GM12878 (cell line): ENCODE data around the gene NOP14. TPM values are rescaled to one million over a fixed set of nuclear protein-coding genes. Genes with fewer than 3 reads are reported as not detected.

Experiments
- ATAC-seq: fragments of 200-7000 bp; cut with Tn5 transposase; 3 replicates; pipeline ENCODE4 v1.9.1; 2020; ENCODE audit warnings: mild to moderate bottlenecking, moderate library complexity
- BruUV-seq: library from RNA; stranded (reverse); fragments of 400-500 nt; replicated peaks from 2 replicates; lab custom pipeline; 2021; lab: Mats Ljungman, UMichigan
- CTCF ChIA-PET: fragments of 300-600 bp; sonication (Branson Sonifier 250); formaldehyde crosslinking; extraction: SDS; loops from one replicate; lab custom pipeline; 2021; ENCODE audit warnings: inconsistent platforms; lab: Yijun Ruan, JAX
- POLR2A ChIA-PET: fragments of 350-600 bp; formaldehyde crosslinking; extraction: SDS; loops from one replicate; lab custom pipeline; 2021; ENCODE audit warnings: inconsistent platforms; lab: Charles Lee
- RAD21 ChIA-PET: fragments of 300-600 bp; sonication (Branson Sonifier 250); formaldehyde crosslinking; loops from one replicate; lab custom pipeline; 2023; ENCODE audit warnings: antibody characterized with exemption; ENCODE audit not compliant: unreplicated experiment; lab: Charles Lee
- SMC1A ChIA-PET: fragments of 300-600 bp; sonication (Branson Sonifier 250); formaldehyde crosslinking; loops from one replicate; lab custom pipeline; 2023; ENCODE audit not compliant: unreplicated experiment, uncharacterized antibody; lab: Charles Lee
- DNase-seq: peaks from one replicate; pipeline ENCODE4 v3.0.0-alpha.2; 2011; ENCODE audit warnings: low read depth, low spot score
- FAIRE-seq: peaks from 3 replicates; lab custom pipeline; 2011; peaks lifted over from hg19 to GRCh38; lab: Jason Lieb, UNC
- H2AFZ ChIP-seq: 2 replicates; pipeline ENCODE4 v1.6.0; 2011; ENCODE audit warnings: low read depth, low read length, control low read depth; ENCODE audit not compliant: control insufficient read depth
- H3K27ac ChIP-seq: 2 replicates; pipeline ENCODE4 v1.5.1; 2011; ENCODE audit warnings: control low read depth; ENCODE audit not compliant: control insufficient read depth, insufficient read depth
- H3K27me3 ChIP-seq, 2 experiments: replicated peaks in 1 of 2; 2 replicates each; pipeline versions ENCODE4 v1.6.0 to v1.6.1; 2011; ENCODE audit warnings: low read length in 1 of 2; ENCODE audit not compliant: control insufficient read depth in 2 of 2, insufficient read depth in 2 of 2
- H3K36me3 ChIP-seq, 2 experiments: 2 replicates each; pipeline ENCODE4 v1.5.1; 2011; ENCODE audit warnings: low read length in 1 of 2; ENCODE audit not compliant: control insufficient read depth in 2 of 2, insufficient read depth in 2 of 2
- H3K4me1 ChIP-seq: 2 replicates; pipeline ENCODE4 v1.6.1; 2011; ENCODE audit warnings: mild to moderate bottlenecking, low read length, moderate library complexity, mixed read lengths; ENCODE audit not compliant: control insufficient read depth, insufficient read depth
- H3K4me2 ChIP-seq: 2 replicates; pipeline ENCODE4 v1.6.0; 2011; ENCODE audit warnings: control low read depth; ENCODE audit not compliant: control insufficient read depth, insufficient read depth
- H3K4me3 ChIP-seq: fragments of 200-600 bp; sonication (generic); 2 replicates; pipeline ENCODE4 v1.5.1; 2016
- H3K79me2 ChIP-seq: 2 replicates; pipeline ENCODE4 v1.6.0; 2011; ENCODE audit warnings: low read length; ENCODE audit not compliant: control insufficient read depth, insufficient read depth
- H3K9ac ChIP-seq: 2 replicates; pipeline ENCODE4 v1.8.0; 2011; ENCODE audit warnings: low read length, control low read depth, mixed read lengths; ENCODE audit not compliant: control insufficient read depth, insufficient read depth
- H3K9me3 ChIP-seq: replicated peaks from 3 replicates; pipeline ENCODE4 v1.5.1; 2011; ENCODE audit warnings: mild to moderate bottlenecking, low read length; ENCODE audit not compliant: control insufficient read depth, insufficient read depth
- H4K20me1 ChIP-seq: 2 replicates; pipeline ENCODE4 v1.6.0; 2011; ENCODE audit not compliant: control insufficient read depth, insufficient read depth
- CHD4 ChIP-seq: fragments of 200-600 bp; sonication (generic); IDR thresholded peaks from 2 replicates; pipeline ENCODE4 v1.6.1; 2016; ENCODE audit warnings: mild to moderate bottlenecking
- FOXM1 ChIP-seq: IDR thresholded peaks from 2 replicates; pipeline ENCODE4 v1.6.1; 2012; ENCODE audit warnings: low read depth, mild to moderate bottlenecking, inconsistent platforms, low read length, moderate library complexity
- MXI1 ChIP-seq: fragments of 150-350 bp; IDR thresholded peaks from 2 replicates; pipeline ENCODE4 v1.6.1; 2011; ENCODE audit warnings: low read depth, mild to moderate bottlenecking, inconsistent platforms, low read length, improper control_type of control experiment
- NFIC ChIP-seq: IDR thresholded peaks from 2 replicates; pipeline ENCODE4 v1.6.1; 2012; ENCODE audit warnings: low read depth, mild to moderate bottlenecking, inconsistent platforms, low read length, moderate library complexity
- NR2C2 ChIP-seq: IDR thresholded peaks from 2 replicates; pipeline ENCODE4 v1.6.1; 2011; ENCODE audit warnings: borderline replicate concordance, low read depth; ENCODE audit not compliant: control insufficient read depth, insufficient read length
- RELA ChIP-seq: fragments of 450-650 bp; IDR thresholded peaks from 2 replicates; pipeline ENCODE4 v1.8.0; 2014; ENCODE audit warnings: borderline replicate concordance; ENCODE audit not compliant: partially characterized antibody
- ZBED1 ChIP-seq: IDR thresholded peaks from 2 replicates; pipeline ENCODE4 v1.6.1; 2016; ENCODE audit warnings: borderline replicate concordance
- ZNF274 ChIP-seq: IDR thresholded peaks from one replicate; pipeline ENCODE4 v1.8.0; 2011; ENCODE audit not compliant: insufficient read length, insufficient read depth
- WGBS: methylation state at CpG from one replicate; pipeline ENCODE4 v1.1.6; 2016; ENCODE audit warnings: low lambda C conversion rate; ENCODE audit not compliant: insufficient replicate concordance, insufficient coverage; ENCODE audit errors: missing lambda C conversion rate; 5-methylcytosine and 5-hydroxymethylcytosine counted together
- in situ Hi-C: fragments of 300-500 bp; cut with MboI; formaldehyde crosslinking; loops from 9 replicates; pipeline ENCODE4 v1.14.3; 2018; ENCODE audit warnings: mixed read lengths
- intact Hi-C: fragments of 100-400 bp; cut with micrococcal nuclease; formaldehyde crosslinking; loops from one replicate; pipeline ENCODE4 v1.14.2; 2022; ENCODE audit not compliant: unreplicated experiment
- polyA plus RNA-seq, 11 experiments: library from polyadenylated mRNA; depleted of rRNA in 4 of 11; unstranded in 6 of 11; stranded (reverse) in 5 of 11; fragments of >200 nt; fragmentation: Nextera tagmentation in 4 of 11; fragmentation: Illumina TruSeq in 1 of 11; extraction: Ambion mirVana in 4 of 11; extraction: Trizol in 1 of 11; gene quantifications; 1 replicate in 1 of 11; 2 replicates in 10 of 11; pipeline versions ENCODE4 v1.2.1 to v1.2.3, GENCODE V29; 2011 to 2016; ENCODE audit warnings: inconsistent platforms in 2 of 11, missing spikeins in 2 of 11, low read depth in 1 of 11
- total RNA-seq, 4 experiments: library from RNA; depleted of rRNA in 3 of 4; stranded (reverse); fragments of >200 nt in 3 of 4; fragmentation: Illumina TruSeq in 1 of 4; extraction: Trizol in 1 of 4; gene quantifications; 2 replicates each; pipeline versions ENCODE4 v1.2.1 to v1.2.3, GENCODE V29; 2013 to 2021
- TF ChIP-seq, protein P1 (sequence below): IDR thresholded peaks from 2 replicates; pipeline ENCODE4 v1.6.1; 2011; ENCODE audit warnings: mild to moderate bottlenecking, low read depth, low read length, moderate library complexity; ENCODE audit not compliant: insufficient replicate concordance

Gene NOP14
- total and polyA plus RNA-seq, 10 of the 15 experiments (the other 5 are each of a cell fraction or from before 2014, with no cell fraction given): 13.8 to 80.6 (median 49.7) TPM

DNA sequence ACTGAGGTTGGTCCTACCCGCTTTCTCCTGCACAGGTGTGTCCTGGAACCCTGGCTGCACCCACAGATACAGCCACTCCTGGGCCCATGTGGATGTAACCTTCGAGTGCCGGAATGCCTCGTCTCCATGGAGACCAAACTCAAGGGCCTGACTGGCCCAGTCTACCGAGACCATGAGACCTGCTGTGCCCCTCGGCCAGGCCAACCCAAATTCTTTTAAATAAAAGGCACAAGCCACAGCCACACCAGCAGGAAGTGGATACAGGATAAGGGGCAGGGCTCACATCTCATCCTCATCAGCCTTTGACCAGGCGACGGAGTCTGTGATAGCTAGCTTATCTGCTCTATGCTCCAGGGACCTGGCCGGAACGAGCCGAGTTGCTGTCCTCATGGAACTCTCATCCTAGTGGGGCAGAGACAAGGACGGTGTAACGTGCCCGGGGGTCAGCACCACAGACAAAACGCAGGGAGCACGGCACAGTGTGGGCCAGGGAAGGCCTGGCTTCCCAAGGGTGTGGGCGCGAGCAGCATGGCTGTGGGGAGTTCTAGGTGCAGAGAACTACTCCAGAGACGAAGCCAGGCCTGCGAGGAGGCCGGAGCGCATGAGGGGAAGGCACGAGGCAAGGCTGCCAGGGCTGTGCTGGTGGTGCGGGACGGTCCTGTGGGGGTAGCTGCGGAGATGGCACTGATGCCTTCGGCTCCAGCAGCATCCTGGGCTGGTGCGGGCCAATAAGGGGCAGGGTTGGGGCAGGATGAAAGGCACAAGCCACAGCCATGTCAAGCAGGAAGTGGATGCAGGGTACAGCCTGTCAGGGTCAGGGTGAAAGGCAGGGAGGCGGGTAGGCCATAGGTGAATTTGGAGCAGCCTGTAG, 22.7 kb downstream of the NOP14 start:
- Histone ChIP-seq H3K36me3 (peaks cover 41 to 51% of the 10 kb centered on the region in 2 experiments), H3K79me2 (peaks cover 11% of the 10 kb centered on the region), H4K20me1 (no peaks in the 10 kb centered on the region), H3K27ac (no peak overlapping the region), H3K9ac (no peak overlapping the region), H3K9me3 (no peaks in the 10 kb centered on the region; the same call in 2 of the 3 replicates), H3K27me3 (no peaks in the 10 kb centered on the region), H3K4me3 (no peak overlapping the region), H3K4me1 (peaks cover 25% of the 10 kb centered on the region), H2AFZ (no peak overlapping the region), H3K4me2 (no peak overlapping the region)
- CTCF ChIA-PET: no interaction called here
- RAD21 ChIA-PET: interaction anchor here (1.2 kb wide), 1 partner anchor 14 kb away, joined by 3 read pairs; no protein-coding TSS in a partner anchor
- in situ Hi-C loops: loop anchor here (25.0 kb wide), 1 partner anchor 178 kb away; the partner anchor contains the start of gene TNIP2
- POLR2A ChIA-PET: no interaction called here
- intact Hi-C loops: no loop called here
- TF ChIP-seq RELA: no peak
- no peak for TF ChIP-seq CHD4
- no peak for TF ChIP-seq ZBED1
- TF ChIP-seq ZNF274: no peak
- no peak for TF ChIP-seq NR2C2
- TF ChIP-seq, protein P1, sequence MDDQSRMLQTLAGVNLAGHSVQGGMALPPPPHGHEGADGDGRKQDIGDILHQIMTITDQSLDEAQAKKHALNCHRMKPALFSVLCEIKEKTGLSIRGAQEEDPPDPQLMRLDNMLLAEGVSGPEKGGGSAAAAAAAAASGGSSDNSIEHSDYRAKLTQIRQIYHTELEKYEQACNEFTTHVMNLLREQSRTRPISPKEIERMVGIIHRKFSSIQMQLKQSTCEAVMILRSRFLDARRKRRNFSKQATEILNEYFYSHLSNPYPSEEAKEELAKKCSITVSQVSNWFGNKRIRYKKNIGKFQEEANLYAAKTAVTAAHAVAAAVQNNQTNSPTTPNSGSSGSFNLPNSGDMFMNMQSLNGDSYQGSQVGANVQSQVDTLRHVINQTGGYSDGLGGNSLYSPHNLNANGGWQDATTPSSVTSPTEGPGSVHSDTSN: no peak
- no peak for TF ChIP-seq MXI1
- TF ChIP-seq FOXM1: no peak
- no peak for TF ChIP-seq NFIC
- no TSS peak for BruUV-seq
- DNase-seq: no peak
- over 99% methylated on average over 29 of the region's 29 CpGs for WGBS
- no peak for FAIRE-seq
- no peak for ATAC-seq
- SMC1A ChIA-PET: no interaction called here
